Epithelial cell of proximal tubule (primary cell): ENCODE results near the gene SLC6A6. TPM values are rescaled to one million over a fixed set of nuclear protein-coding genes. Genes with fewer than 3 reads are reported as not detected.

Experiments
- DNase-seq: peaks from one replicate; pipeline ENCODE4 v3.0.0-alpha.2; 2011; ENCODE audit warnings: low read depth
- H3K4me3 ChIP-seq: 2 replicates; pipeline ENCODE4 v1.5.1; 2011; ENCODE audit warnings: low read depth, mild to moderate bottlenecking, low read length
- CTCF ChIP-seq: conservative IDR thresholded peaks from 2 replicates; pipeline ENCODE4 v1.5.1; 2012; ENCODE audit warnings: low read depth, mild to moderate bottlenecking, low read length
- total RNA-seq: library from RNA; depleted of rRNA; stranded (reverse); fragments of >200 nt; gene quantifications from 2 replicates; pipeline ENCODE4 v1.2.3, GENCODE V29; 2015

The SLC6A6 gene
- total RNA-seq, 1 donor from 2014 or later, result 27.9 TPM

- H3K4me3 ChIP-seq, result no peak overlapping the region
- TF ChIP-seq CTCF, result no peak
- no peak for DNase-seq
These were observed 121.9 kb downstream of the SLC6A6 start for GRCh38 chr3:14524311-14524711.

DNA sequence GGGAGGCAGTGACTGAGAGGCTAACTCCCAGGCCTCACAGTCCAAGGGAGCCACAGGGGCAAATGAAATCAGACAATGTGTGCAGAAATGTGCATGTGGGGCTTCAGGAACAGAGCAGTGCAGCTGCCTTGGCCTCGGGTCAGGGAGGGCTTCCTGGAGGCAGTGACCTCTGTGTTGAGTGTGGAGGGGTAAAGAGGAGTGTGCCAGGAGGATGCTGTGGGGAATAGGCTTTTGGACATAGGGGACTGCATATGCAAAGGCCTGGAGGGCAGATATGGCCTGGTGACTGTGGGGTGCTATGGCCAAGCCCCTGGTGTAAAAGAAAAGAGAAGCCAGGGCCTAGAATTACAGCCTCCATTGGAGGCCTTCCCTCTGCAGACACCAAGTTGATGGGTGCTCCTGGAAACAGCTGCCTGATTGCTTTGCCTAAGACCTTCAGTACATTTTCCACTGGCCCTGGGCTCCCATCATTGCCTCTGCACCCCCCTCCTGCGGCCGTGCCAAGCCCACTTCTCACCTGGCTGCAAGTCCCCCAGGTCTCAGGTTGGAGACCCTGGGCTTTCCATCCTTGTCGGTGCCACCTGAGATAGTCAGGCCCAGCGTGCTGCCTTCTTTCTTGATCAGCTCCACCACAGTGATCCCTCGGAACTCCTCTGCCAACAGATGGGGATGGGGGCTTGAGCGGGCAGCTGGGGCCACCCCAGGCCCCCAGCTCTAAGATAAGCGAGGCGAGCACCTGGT, 122.7 kb downstream of the SLC6A6 start:
- no peak overlapping the region for H3K4me3 ChIP-seq
- no peak for DNase-seq
- TF ChIP-seq CTCF, result no peak

- no peak for TF ChIP-seq CTCF
- H3K4me3 ChIP-seq, result no peak overlapping the region
- no peak for DNase-seq
These were observed 123.6 kb downstream of the SLC6A6 start for GRCh38 chr3:14525685-14526631.

DNA sequence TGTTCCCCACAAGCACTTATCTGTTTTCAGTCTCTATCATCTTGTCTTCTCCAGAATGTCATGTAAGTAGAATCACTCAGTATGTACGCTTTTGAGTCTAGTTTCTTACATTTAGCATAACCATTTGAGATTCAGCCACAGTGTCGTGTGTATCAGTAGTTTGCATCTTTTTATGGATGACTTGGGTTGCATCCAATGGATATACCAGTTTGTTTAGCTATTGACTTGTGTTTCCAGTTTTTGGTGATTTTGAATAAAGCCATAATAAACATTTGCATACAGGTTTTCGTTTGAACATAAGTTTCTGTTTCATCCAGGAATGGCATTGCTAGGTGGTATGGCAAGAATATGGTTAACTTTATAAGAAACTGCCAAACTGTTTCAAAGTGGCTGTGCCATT, 125.7 kb downstream of the SLC6A6 start:
- TF ChIP-seq CTCF, result no peak
- no peak overlapping the region for H3K4me3 ChIP-seq
- no peak for DNase-seq

- TF ChIP-seq CTCF, result no peak
- no peak for DNase-seq
- no peak overlapping the region for H3K4me3 ChIP-seq
These were observed 129.5 kb downstream of the SLC6A6 start for GRCh38 chr3:14531856-14532395.

- DNase-seq, result no peak
- H3K4me3 ChIP-seq, result no peak overlapping the region
- TF ChIP-seq CTCF, result no peak
These were observed 130.5 kb downstream of the SLC6A6 start for GRCh38 chr3:14532691-14533456.
